Endothelial cell of umbilical vein (primary cell): ENCODE measurements around the gene CNNM2. TPM values are rescaled to one million over a fixed set of nuclear protein-coding genes. Genes with fewer than 3 reads are reported as not detected.

Source experiments
- BruUV-seq: library from RNA; stranded (reverse); fragments of 400-500 nt; replicated peaks from 2 replicates; lab custom pipeline; 2021; lab: Mats Ljungman, UMichigan
- CTCF ChIA-PET: fragments of 300-600, 350-600 bp; sonication (Branson Sonifier 250); formaldehyde crosslinking; loops from one replicate; lab custom pipeline; 2021; ENCODE audit warnings: antibody characterized with exemption, inconsistent platforms; lab: Charles Lee
- POLR2A ChIA-PET: fragments of 300-600, 350-600 bp; sonication (Branson Sonifier 250); formaldehyde crosslinking; loops from one replicate; lab custom pipeline; 2021; ENCODE audit warnings: antibody characterized with exemption, inconsistent platforms; lab: Charles Lee
- DNase-seq: peaks from one replicate; pipeline ENCODE4 v3.0.0-alpha.2; 2011; ENCODE audit warnings: low read depth, low spot score
- FAIRE-seq: peaks from 2 replicates; lab custom pipeline; 2011; peaks lifted over from hg19 to GRCh38; lab: Jason Lieb, UNC
- H2AFZ ChIP-seq: 2 replicates; pipeline ENCODE4 v1.6.0; 2012; ENCODE audit warnings: low read depth, low read length, control low read depth, inconsistent platforms
- H3K27ac ChIP-seq: 2 replicates; pipeline ENCODE4 v1.5.1; 2011; ENCODE audit warnings: low read depth, mild to moderate bottlenecking, control low read depth, low read length, moderate library complexity; ENCODE audit not compliant: insufficient read depth
- H3K27me3 ChIP-seq, 2 experiments: 2 replicates each; pipeline versions ENCODE4 v1.6.0 to v1.6.1; 2011; ENCODE audit warnings: low read length in 2 of 2, mixed read lengths in 1 of 2; ENCODE audit not compliant: control insufficient read depth in 2 of 2, insufficient read depth in 2 of 2
- H3K36me3 ChIP-seq, 2 experiments: 2 replicates in 1 of 2; 3 replicates in 1 of 2; pipeline ENCODE4 v1.5.1; 2011; ENCODE audit warnings: low read length in 2 of 2, mild to moderate bottlenecking in 1 of 2, moderate library complexity in 1 of 2; ENCODE audit not compliant: control insufficient read depth in 2 of 2, insufficient read depth in 2 of 2; ENCODE audit errors: extremely low read depth in 1 of 2
- H3K4me1 ChIP-seq: 3 replicates; pipeline ENCODE4 v1.5.1; 2011; ENCODE audit warnings: mild to moderate bottlenecking, low read length; ENCODE audit not compliant: control insufficient read depth, insufficient read depth; ENCODE audit errors: extremely low read depth
- H3K4me2 ChIP-seq: 2 replicates; pipeline ENCODE4 v1.6.1; 2011; ENCODE audit warnings: low read length, control low read depth, mixed read lengths; ENCODE audit not compliant: insufficient read depth
- H3K4me3 ChIP-seq, 3 experiments: fragments of 200-600 bp in 1 of 3; sonication (generic), shearing (Covaris generic) in 1 of 3; replicated peaks in 1 of 3; 2 replicates each; pipeline ENCODE4 v1.5.1; 2011 to 2016; ENCODE audit warnings: control low read depth in 3 of 3, low read length in 3 of 3, mild to moderate bottlenecking in 2 of 3, inconsistent platforms in 1 of 3, low read depth in 1 of 3, moderate library complexity in 1 of 3; ENCODE audit not compliant: insufficient read depth in 1 of 3
- H3K79me2 ChIP-seq: 2 replicates; pipeline ENCODE4 v1.6.0; 2012; ENCODE audit warnings: low read length, inconsistent platforms; ENCODE audit not compliant: control insufficient read depth, insufficient read depth
- H3K9ac ChIP-seq: replicated peaks from 2 replicates; pipeline ENCODE3; 2011; ENCODE audit warnings: low read length, control low read depth; ENCODE audit not compliant: insufficient read depth; ENCODE audit errors: extremely low read depth
- H3K9me1 ChIP-seq: replicated peaks from 3 replicates; pipeline ENCODE4 v1.6.0; 2011; ENCODE audit warnings: mild to moderate bottlenecking, low read length; ENCODE audit not compliant: control insufficient read depth, insufficient read depth; ENCODE audit errors: extremely low read depth
- H3K9me3 ChIP-seq: replicated peaks from 2 replicates; pipeline ENCODE4 v1.5.1; 2012; ENCODE audit warnings: low read length, inconsistent platforms; ENCODE audit not compliant: control insufficient read depth, insufficient read depth
- H4K20me1 ChIP-seq: replicated peaks from 2 replicates; pipeline ENCODE3; 2011; ENCODE audit warnings: mild to moderate bottlenecking, low read length; ENCODE audit not compliant: control insufficient read depth, insufficient read depth; ENCODE audit errors: extremely low read depth
- CTCF ChIP-seq, 2 donors: IDR thresholded peaks; 1 replicate in 1 of 2; 2 replicates in 1 of 2; pipeline ENCODE4 v1.5.1; 2011; ENCODE audit warnings: low read length in 2 of 2, mild to moderate bottlenecking in 2 of 2, moderate library complexity in 2 of 2, control low read depth in 1 of 2, inconsistent platforms in 1 of 2, low read depth in 1 of 2; ENCODE audit not compliant: insufficient read depth in 1 of 2; ENCODE audit errors: extremely low read depth in 1 of 2
- EZH2 ChIP-seq: IDR thresholded peaks from 2 replicates; pipeline ENCODE4 v1.6.1; 2012; ENCODE audit warnings: borderline replicate concordance, low read depth, mild to moderate bottlenecking, moderate library complexity, low read length, inconsistent platforms; ENCODE audit not compliant: severe bottlenecking
- FOS ChIP-seq: IDR thresholded peaks from 2 replicates; pipeline ENCODE4 v1.6.1; 2011; ENCODE audit warnings: mild to moderate bottlenecking, low read length, moderate library complexity, borderline replicate concordance; ENCODE audit not compliant: insufficient read depth
- GATA2 ChIP-seq: IDR thresholded peaks from 2 replicates; pipeline ENCODE4 v1.7.0; 2011; ENCODE audit warnings: low read depth, mild to moderate bottlenecking, moderate library complexity, mixed read lengths, low read length; ENCODE audit not compliant: insufficient read length, insufficient read depth
- JUN ChIP-seq: IDR thresholded peaks from 2 replicates; pipeline ENCODE4 v1.6.1; 2011; ENCODE audit warnings: borderline replicate concordance, low read depth; ENCODE audit not compliant: insufficient read length, insufficient read depth
- MAX ChIP-seq: IDR thresholded peaks from 2 replicates; pipeline ENCODE4 v1.6.1; 2011; ENCODE audit not compliant: insufficient read depth, insufficient read length
- MYC ChIP-seq: IDR thresholded peaks from one replicate; pipeline ENCODE4 v1.6.1; 2011; ENCODE audit warnings: mild to moderate bottlenecking, low read depth, low read length
- POLR2A ChIP-seq: IDR thresholded peaks from 2 replicates; pipeline ENCODE4 v1.6.1; 2012; ENCODE audit warnings: low read depth, mild to moderate bottlenecking, control low read depth, low read length
- POLR2AphosphoS5 ChIP-seq: IDR thresholded peaks from 2 replicates; pipeline ENCODE4 v1.6.1; 2012; ENCODE audit warnings: low read depth, mild to moderate bottlenecking, control low read depth, low read length, moderate library complexity; ENCODE audit not compliant: insufficient read depth
- dilution Hi-C: fragments of 300-500 bp; cut with MboI; formaldehyde crosslinking; loops from one replicate; pipeline ENCODE4 v1.15.0; 2019; ENCODE audit warnings: low sequenced_read_pairs; ENCODE audit not compliant: extremely low pct_ligation_motif_present
- intact Hi-C: fragments of 100-400 bp; cut with micrococcal nuclease; formaldehyde crosslinking; loops from one replicate; pipeline ENCODE4 v1.10.0; 2022
- polyA plus RNA-seq, 4 experiments: library from polyadenylated mRNA; depleted of rRNA in 3 of 4; stranded (reverse) in 3 of 4; unstranded in 1 of 4; fragments of >200 nt; gene quantifications; 2 replicates each; pipeline versions ENCODE4 v1.2.1 to v1.2.3, GENCODE V29; 2011 to 2012; ENCODE audit warnings: missing spikeins in 1 of 4
- total RNA-seq: library from RNA; stranded (reverse); gene quantifications from 2 replicates; pipeline ENCODE4 v1.2.3, GENCODE V29; 2021

Gene CNNM2
- total and polyA plus RNA-seq, 2 donors (not counting 3 experiments of a cell fraction or from before 2014, with no cell fraction given), result 1.9 to 3.0 TPM

GRCh38 chr10:103098240-103098639 lies 180.1 kb downstream of the CNNM2 start:
- intact Hi-C loops, result no loop called here
- H3K4me2 ChIP-seq, result no peak overlapping the region
- POLR2A ChIA-PET, result no interaction called here
- H3K9ac ChIP-seq, result no peak overlapping the region
- dilution Hi-C loops, result no loop called here
- H3K4me3 ChIP-seq, result no peak overlapping the region
- no peaks in the 10 kb centered on the region for H3K79me2 ChIP-seq
- FAIRE-seq (no peak), DNase-seq (no peak)
- H3K27me3 ChIP-seq, result no peaks in the 10 kb centered on the region
- no peaks in the 10 kb centered on the region for H3K4me1 ChIP-seq
- no peak overlapping the region for H2AFZ ChIP-seq
- no peak for TF ChIP-seq POLR2AphosphoS5
- no peak for TF ChIP-seq JUN
- no peak for TF ChIP-seq CTCF (IDR thresholded peaks at IDR 0.05; ENCODE audit: extremely low read depth in 1 of 2, insufficient read depth in 1 of 2, low read depth in 1 of 2, low read length in 2 of 2)
- TF ChIP-seq EZH2, result no peak
- no peak for TF ChIP-seq FOS
- TF ChIP-seq GATA2, result no peak
- no peak for TF ChIP-seq POLR2A
- no peak for TF ChIP-seq MAX
- TF ChIP-seq MYC, result no peak
- H3K27ac ChIP-seq, result no peak overlapping the region
- H4K20me1 ChIP-seq, result no peaks in the 10 kb centered on the region
- H3K9me1 ChIP-seq, result no peaks in the 10 kb centered on the region
- BruUV-seq, result no TSS peak
- CTCF ChIA-PET, result interaction anchor here (0.8 to 9.7 kb wide), 4 partner anchors 12 to 148 kb away, joined by 3 to 87 read pairs (median 4); no protein-coding TSS in a partner anchor
- H3K9me3 ChIP-seq, result no peaks in the 10 kb centered on the region
- peaks cover 14 to 31% of the 10 kb centered on the region in 2 experiments for H3K36me3 ChIP-seq
